Adipocyte (in vitro differentiated cells): ENCODE results near the gene WEE2.
"Not testable (repeated sequence)": the region's sequence is repeated elsewhere in the genome, so short reads cannot be mapped to it uniquely, and the experiment has no call there.

ENCODE experiments used
- DNase-seq: peaks from one replicate; pipeline ENCODE4 v3.0.0-alpha.2; 2015; ENCODE audit warnings: low read depth
- H3K27me3 ChIP-seq: replicated peaks from 2 replicates; pipeline ENCODE4 v1.7.0; 2013; ENCODE audit warnings: mild to moderate bottlenecking, low read length, moderate library complexity; ENCODE audit not compliant: control insufficient read depth, insufficient read depth
- H3K36me3 ChIP-seq: 2 replicates; pipeline ENCODE4 v1.7.0; 2013; ENCODE audit warnings: low read length, mild to moderate bottlenecking, moderate library complexity; ENCODE audit not compliant: control insufficient read depth, insufficient read depth, severe bottlenecking
- H3K4me1 ChIP-seq: 2 replicates; pipeline ENCODE4 v1.7.0; 2013; ENCODE audit warnings: mild to moderate bottlenecking, low read length, moderate library complexity; ENCODE audit not compliant: control insufficient read depth, insufficient read depth
- H3K4me3 ChIP-seq: 2 replicates; pipeline ENCODE4 v1.7.0; 2013; ENCODE audit warnings: mild to moderate bottlenecking, low read length, moderate library complexity
- H3K9ac ChIP-seq: 2 replicates; pipeline ENCODE4 v1.7.0; 2013; ENCODE audit warnings: mild to moderate bottlenecking, low read length, moderate library complexity
- H3K9me3 ChIP-seq: 2 replicates; pipeline ENCODE4 v1.7.0; 2013; ENCODE audit warnings: mild to moderate bottlenecking, low read length, moderate library complexity; ENCODE audit not compliant: control insufficient read depth

Gene WEE2

DNA sequence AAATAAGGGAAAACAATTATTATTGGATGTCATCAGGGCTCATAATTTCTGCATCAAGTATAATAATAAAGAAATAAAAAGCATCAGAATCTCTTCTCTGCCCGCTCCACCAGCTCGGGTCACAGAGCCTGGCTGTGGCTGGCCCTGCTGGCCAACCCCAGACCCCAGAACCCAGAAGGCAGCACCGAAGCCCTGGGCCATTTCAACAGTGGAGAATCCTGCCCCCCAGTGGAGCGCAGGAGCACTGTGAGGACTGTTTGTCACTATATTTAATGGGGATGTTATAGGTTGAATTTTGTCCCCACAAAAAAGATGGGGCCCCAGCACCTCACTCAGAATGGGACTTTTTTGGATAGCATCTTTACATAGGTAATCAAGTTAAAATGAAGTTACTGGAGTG is 33.5 kb upstream of the WEE2 start:
- Histone ChIP-seq H3K4me3 (no peak overlapping the region), H3K4me1 (peaks cover 17% of the 10 kb centered on the region), H3K9me3 (no peaks in the 10 kb centered on the region), H3K27me3 (no peaks in the 10 kb centered on the region), H3K36me3 (peaks cover 6% of the 10 kb centered on the region), H3K9ac (no peak overlapping the region)
- DNase-seq: no peak

DNA sequence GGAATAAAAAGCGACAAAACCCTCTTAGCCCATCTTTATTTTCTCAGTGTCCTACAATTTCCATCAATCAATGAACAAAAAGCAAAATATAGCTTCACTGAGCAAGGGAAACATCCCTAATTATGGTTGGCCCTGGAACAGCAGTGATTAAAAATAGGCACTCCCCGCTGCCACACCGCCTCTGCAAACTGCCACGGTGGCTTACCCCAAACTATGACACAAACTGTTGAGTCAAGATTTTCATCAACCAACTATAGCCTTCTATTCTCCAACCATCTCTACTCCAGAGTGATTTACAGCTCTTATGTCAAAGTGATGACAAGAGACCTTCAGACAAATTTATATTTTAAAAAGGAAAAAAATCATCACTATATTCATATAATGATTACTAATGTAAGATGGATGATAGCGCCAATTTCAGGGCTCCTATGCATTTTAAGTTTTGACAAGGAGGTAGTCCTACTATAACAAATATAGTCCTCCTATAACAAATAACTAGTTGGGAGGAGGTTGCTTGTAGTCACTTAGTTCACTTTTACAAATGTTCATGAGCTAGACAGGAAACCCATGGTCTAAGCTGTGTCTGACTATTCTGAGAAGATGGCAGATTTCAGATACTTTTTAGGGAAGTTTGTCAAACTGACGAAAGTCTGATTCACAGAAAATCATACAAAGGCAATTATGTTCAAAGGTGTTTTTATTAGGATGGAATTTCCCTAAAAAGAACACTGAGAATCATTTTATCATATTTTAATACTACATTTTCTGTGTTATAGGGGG is 32.5 kb upstream of the WEE2 start:
- Histone ChIP-seq H3K9me3 (no peaks in the 10 kb centered on the region), H3K27me3 (no peaks in the 10 kb centered on the region), H3K4me3 (no peak overlapping the region), H3K9ac (no peak overlapping the region), H3K4me1 (peaks cover 17% of the 10 kb centered on the region), H3K36me3 (peaks cover 3% of the 10 kb centered on the region)
- DNase-seq: no peak

DNA sequence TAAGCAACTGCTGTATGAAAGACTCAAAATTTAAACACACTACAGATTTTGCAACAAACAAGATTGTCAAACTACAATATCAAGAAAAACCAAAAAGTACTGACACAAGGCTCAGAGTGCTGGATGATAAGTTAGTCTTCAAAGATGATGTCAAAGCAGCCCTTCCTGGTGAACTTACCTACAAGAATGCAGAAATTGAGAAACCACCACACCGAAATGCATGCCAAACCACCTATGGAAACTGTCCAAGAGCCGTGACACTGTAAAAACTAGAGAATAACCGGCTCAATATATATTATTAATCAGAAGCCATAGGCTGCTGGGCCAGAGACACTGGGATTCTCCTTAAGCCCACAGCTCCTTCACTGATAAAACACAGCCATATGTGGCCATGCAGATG is 31.5 kb upstream of the WEE2 start:
- H3K27me3 ChIP-seq: no peaks in the 10 kb centered on the region
- H3K9me3 ChIP-seq: no peaks in the 10 kb centered on the region
- H3K4me3 ChIP-seq: no peak overlapping the region
- H3K36me3 ChIP-seq: peaks cover 3% of the 10 kb centered on the region
- peaks cover 17% of the 10 kb centered on the region for H3K4me1 ChIP-seq
- H3K9ac ChIP-seq: no peak overlapping the region
- DNase-seq: no peak

GRCh38 chr7:141679014-141679413 is 29.1 kb upstream of the WEE2 start:
- no peaks in the 10 kb centered on the region for H3K27me3 ChIP-seq
- no peak for DNase-seq
- H3K9ac ChIP-seq: no peak overlapping the region
- H3K4me1 ChIP-seq: peaks cover 7% of the 10 kb centered on the region
- H3K9me3 ChIP-seq: no peaks in the 10 kb centered on the region
- H3K36me3 ChIP-seq: no peaks in the 10 kb centered on the region
- no peak overlapping the region for H3K4me3 ChIP-seq

- Histone ChIP-seq H3K36me3 (peaks cover 4% of the 10 kb centered on the region), H3K9ac (no peak overlapping the region), H3K27me3 (no peaks in the 10 kb centered on the region), H3K4me1 (peaks cover 24% of the 10 kb centered on the region), H3K9me3 (no peaks in the 10 kb centered on the region), H3K4me3 (no peak overlapping the region)
- DNase-seq: no peak
Observed at GRCh38 chr7:141685285-141686023, 22.7 kb upstream of the WEE2 start.

GRCh38 chr7:141686074-141686473 is 22.1 kb upstream of the WEE2 start:
- H3K36me3 ChIP-seq: peaks cover 4% of the 10 kb centered on the region

DNA sequence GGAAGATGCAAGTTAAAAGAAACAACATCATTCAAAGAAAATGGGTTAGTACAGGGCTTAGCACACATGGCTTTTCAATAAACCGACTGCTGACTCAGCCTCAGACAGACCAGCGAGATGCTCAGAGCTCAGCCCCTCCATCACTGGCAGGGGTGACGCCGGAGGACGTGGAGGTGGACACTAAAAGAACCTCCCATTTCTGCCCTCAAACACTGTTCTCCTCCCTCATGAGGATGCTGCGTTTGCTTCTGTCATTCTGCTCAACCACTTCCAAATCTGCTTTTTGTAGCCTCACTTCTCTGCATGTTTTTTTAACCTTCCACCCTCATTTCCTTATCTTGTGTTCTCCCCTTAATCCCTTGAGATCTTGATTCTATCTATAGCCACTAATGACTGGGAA is 21.5 kb upstream of the WEE2 start:
- peaks cover 4% of the 10 kb centered on the region for H3K36me3 ChIP-seq
- no peaks in the 10 kb centered on the region for H3K27me3 ChIP-seq
- H3K4me1 ChIP-seq: peaks cover 24% of the 10 kb centered on the region
- peak overlapping the region; percentile 53 for H3K4me3 ChIP-seq
- no peaks in the 10 kb centered on the region for H3K9me3 ChIP-seq
- H3K9ac ChIP-seq: peak overlapping the region; percentile 51
- DNase-seq: no peak

More at GRCh38 chr7:141686074-141686473, 22.1 kb upstream of the WEE2 start:
- no peaks in the 10 kb centered on the region for H3K27me3 ChIP-seq
- peak overlapping the region; percentile 53 for H3K4me3 ChIP-seq
- H3K9me3 ChIP-seq: no peaks in the 10 kb centered on the region
- peaks cover 24% of the 10 kb centered on the region for H3K4me1 ChIP-seq
- no peak overlapping the region for H3K9ac ChIP-seq
- no peak for DNase-seq

GRCh38 chr7:141688043-141688442 is 20.1 kb upstream of the WEE2 start:
- no peak overlapping the region for H3K9ac ChIP-seq
- peaks cover 24% of the 10 kb centered on the region for H3K4me1 ChIP-seq
- no peak for DNase-seq
- no peaks in the 10 kb centered on the region for H3K27me3 ChIP-seq
- H3K36me3 ChIP-seq: peaks cover 4% of the 10 kb centered on the region
- no peak overlapping the region for H3K4me3 ChIP-seq
- H3K9me3 ChIP-seq: no peaks in the 10 kb centered on the region

GRCh38 chr7:141689072-141689825 is 18.9 kb upstream of the WEE2 start:
- H3K4me1 ChIP-seq: peaks cover 24% of the 10 kb centered on the region
- H3K36me3 ChIP-seq, H3K9ac ChIP-seq, H3K4me3 ChIP-seq, DNase-seq, H3K9me3 ChIP-seq, H3K27me3 ChIP-seq: not testable (repeated sequence)

- peaks cover 9% of the 10 kb centered on the region for H3K4me1 ChIP-seq
- no peak for DNase-seq
- H3K9ac ChIP-seq: no peak overlapping the region
- H3K9me3 ChIP-seq: no peaks in the 10 kb centered on the region
- no peaks in the 10 kb centered on the region for H3K36me3 ChIP-seq
- no peaks in the 10 kb centered on the region for H3K27me3 ChIP-seq
- H3K4me3 ChIP-seq: no peak overlapping the region
Observed at GRCh38 chr7:141691540-141691939, 16.6 kb upstream of the WEE2 start.

- H3K4me1 ChIP-seq: peaks cover 5% of the 10 kb centered on the region
- DNase-seq: no peak
- H3K9ac ChIP-seq: no peak overlapping the region
- H3K9me3 ChIP-seq: no peaks in the 10 kb centered on the region
- no peak overlapping the region for H3K4me3 ChIP-seq
- no peaks in the 10 kb centered on the region for H3K27me3 ChIP-seq
- no peaks in the 10 kb centered on the region for H3K36me3 ChIP-seq
Observed at GRCh38 chr7:141691961-141692360, 16.2 kb upstream of the WEE2 start.
